Upper lobe of left lung (tissue), 4 donors: Measurements from ENCODE around the gene UQCRC2.

Source experiments
- CTCF ChIP-seq, 6 experiments: fragments of 450-650 bp in 4 of 6; fragments of 200-600 bp in 2 of 6; sonication (generic) in 2 of 6; IDR thresholded peaks; one replicate each; pipeline ENCODE4 v1.5.1; 2016 to 2019; ENCODE audit warnings: antibody characterized with exemption in 6 of 6
- POLR2A ChIP-seq, 4 donors: fragments of 450-650 bp; IDR thresholded peaks; one replicate each; pipeline ENCODE4 v1.5.1; 2016 to 2017; ENCODE audit warnings: antibody characterized with exemption in 4 of 4, mild to moderate bottlenecking in 2 of 4
- POLR2AphosphoS5 ChIP-seq, 2 donors: sonication (generic); formaldehyde crosslinking; IDR thresholded peaks; one replicate each; pipeline ENCODE4 v1.5.1; 2017; ENCODE audit warnings: antibody characterized with exemption in 2 of 2

- no peak for TF ChIP-seq POLR2AphosphoS5 (IDR thresholded peaks at IDR 0.05)
- no peak for TF ChIP-seq CTCF (IDR thresholded peaks at IDR 0.05)
- no peak for TF ChIP-seq POLR2A (IDR thresholded peaks at IDR 0.05)
Measured at GRCh38 chr16:22022151-22022550, 69.0 kb downstream of the UQCRC2 start.
